Osteoblast (primary cell): ENCODE measurements around the gene PDE9A. TPM values are rescaled to one million over a fixed set of nuclear protein-coding genes. Genes with fewer than 3 reads are reported as not detected.
A peak's percentile ranks its signal among the peaks of the same experiment; 100 is the strongest.

ENCODE experiments used
- DNase-seq: peaks from one replicate; pipeline ENCODE4 v3.0.0; 2011; ENCODE audit warnings: low spot score, mixed read lengths; ENCODE audit not compliant: insufficient read length; ENCODE audit errors: missing footprints
- H2AFZ ChIP-seq: 2 replicates; pipeline ENCODE4 v1.6.0; 2011; ENCODE audit warnings: mild to moderate bottlenecking, low read length
- H3K27ac ChIP-seq: 2 replicates; pipeline ENCODE4 v1.5.1; 2011; ENCODE audit warnings: mild to moderate bottlenecking, low read depth, low read length, moderate library complexity
- H3K27me3 ChIP-seq: 2 replicates; pipeline ENCODE4 v1.6.0; 2012; ENCODE audit warnings: mild to moderate bottlenecking, control low read depth, inconsistent platforms, low read length, moderate library complexity; ENCODE audit not compliant: insufficient read depth
- H3K36me3 ChIP-seq: 2 replicates; pipeline ENCODE4 v1.5.1; 2011; ENCODE audit warnings: mild to moderate bottlenecking, low read length, control low read depth, moderate library complexity; ENCODE audit not compliant: insufficient read depth
- H3K4me1 ChIP-seq: 2 replicates; pipeline ENCODE4 v1.5.1; 2011; ENCODE audit warnings: mild to moderate bottlenecking, low read length, control low read depth, moderate library complexity; ENCODE audit not compliant: insufficient read depth
- H3K4me2 ChIP-seq: 2 replicates; pipeline ENCODE4 v1.6.0; 2011; ENCODE audit warnings: mild to moderate bottlenecking, low read length; ENCODE audit not compliant: insufficient read depth
- H3K4me3 ChIP-seq: fragments of 200-600 bp; sonication (generic); 3 replicates; pipeline ENCODE4 v1.5.1; 2012; ENCODE audit warnings: mild to moderate bottlenecking, low read length, inconsistent platforms; ENCODE audit not compliant: insufficient read depth
- H3K79me2 ChIP-seq: 2 replicates; pipeline ENCODE4 v1.6.0; 2012; ENCODE audit warnings: mild to moderate bottlenecking, low read length, control low read depth, inconsistent platforms; ENCODE audit not compliant: insufficient read depth
- H3K9me3 ChIP-seq: 2 replicates; pipeline ENCODE4 v1.5.1; 2011; ENCODE audit warnings: low read depth, low read length, control low read depth
- H4K20me1 ChIP-seq: 2 replicates; pipeline ENCODE4 v1.6.0; 2012; ENCODE audit warnings: mild to moderate bottlenecking, low read length, control low read depth; ENCODE audit not compliant: insufficient read depth
- CTCF ChIP-seq: IDR thresholded peaks from 2 replicates; pipeline ENCODE4 v1.5.1; 2011; ENCODE audit warnings: mild to moderate bottlenecking, low read depth, low read length, moderate library complexity; ENCODE audit errors: extremely low read depth
- total RNA-seq: library from RNA; depleted of rRNA; stranded (reverse); fragments of >200 nt; gene quantifications from 2 replicates; pipeline ENCODE4 v1.2.3, GENCODE V29; 2012

Gene PDE9A
- total RNA-seq, 1 donor: 0.36 TPM

- Histone ChIP-seq H3K4me3 (no peak overlapping the region), H4K20me1 (no peaks in the 10 kb centered on the region), H3K9me3 (no peaks in the 10 kb centered on the region), H3K36me3 (no peaks in the 10 kb centered on the region), H3K27ac (no peak overlapping the region), H3K4me2 (no peak overlapping the region), H3K27me3 (peaks cover 3% of the 10 kb centered on the region), H3K4me1 (no peaks in the 10 kb centered on the region), H2AFZ (no peak overlapping the region), H3K79me2 (no peaks in the 10 kb centered on the region)
- no peak for TF ChIP-seq CTCF
- peak; percentile 49 for DNase-seq
Measured at GRCh38 chr21:42766739-42767560, 113.5 kb downstream of the PDE9A start.

DNA sequence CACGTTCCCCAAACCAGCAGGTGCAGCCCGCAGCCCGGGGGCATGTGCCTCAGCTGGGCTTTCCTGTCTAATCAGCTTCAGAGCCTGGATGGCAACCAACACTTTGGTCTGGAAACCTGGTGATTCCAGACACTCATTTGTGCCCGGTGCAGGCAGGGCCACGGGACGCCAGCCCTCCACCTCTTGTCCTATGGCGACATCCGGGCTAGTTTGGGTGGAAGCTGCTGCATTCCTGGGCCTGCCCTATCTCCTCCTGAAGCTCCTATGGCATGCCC is 114.1 kb downstream of the PDE9A start:
- no peak overlapping the region for H3K27ac ChIP-seq
- DNase-seq: peak; percentile 51
- H3K4me2 ChIP-seq: no peak overlapping the region
- peaks cover 3% of the 10 kb centered on the region for H3K27me3 ChIP-seq
- H3K9me3 ChIP-seq: no peaks in the 10 kb centered on the region
- no peak overlapping the region for H3K4me3 ChIP-seq
- no peaks in the 10 kb centered on the region for H3K4me1 ChIP-seq
- no peaks in the 10 kb centered on the region for H3K36me3 ChIP-seq
- no peak overlapping the region for H2AFZ ChIP-seq
- H4K20me1 ChIP-seq: no peaks in the 10 kb centered on the region
- H3K79me2 ChIP-seq: no peaks in the 10 kb centered on the region
- no peak for TF ChIP-seq CTCF

DNA sequence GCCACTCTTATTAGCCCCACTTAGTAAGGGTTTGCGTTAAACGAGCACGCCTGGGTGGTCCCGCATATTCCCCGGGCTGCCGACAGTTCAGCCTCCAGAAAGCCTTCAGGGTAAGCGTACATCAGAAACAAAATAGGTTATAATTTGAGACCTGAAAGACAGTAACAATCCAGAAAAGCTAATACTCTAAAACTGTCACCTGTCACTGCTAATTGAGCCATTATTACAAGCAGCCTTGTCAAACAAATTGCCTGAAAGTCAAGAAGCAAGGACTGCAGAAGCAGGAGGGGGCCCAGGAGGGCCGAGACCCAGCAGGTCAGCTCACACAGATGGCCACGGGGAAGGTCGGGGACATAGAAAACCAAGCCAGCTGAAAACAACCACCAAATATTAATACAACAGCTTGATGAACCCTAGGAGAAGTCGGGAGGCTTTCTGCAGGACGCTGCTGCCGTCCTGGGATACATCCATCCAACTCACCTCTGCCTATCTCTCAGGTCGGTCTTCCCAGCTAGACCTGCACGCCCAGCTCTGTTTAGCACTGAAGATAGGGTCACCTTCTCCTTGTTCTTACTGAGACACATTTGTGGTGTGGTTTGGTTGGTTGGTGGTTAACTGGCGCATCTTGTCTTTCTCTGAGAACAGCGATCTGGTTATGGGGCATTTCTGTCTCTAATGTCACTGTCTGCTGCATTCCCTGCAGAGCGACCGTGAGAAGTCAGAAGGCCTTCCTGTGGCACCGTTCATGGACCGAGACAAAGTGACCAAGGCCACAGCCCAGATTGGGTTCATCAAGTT is 115.1 kb downstream of the PDE9A start:
- peak; percentile 85 for DNase-seq
- no peak for TF ChIP-seq CTCF
- H4K20me1 ChIP-seq: no peaks in the 10 kb centered on the region

DNA sequence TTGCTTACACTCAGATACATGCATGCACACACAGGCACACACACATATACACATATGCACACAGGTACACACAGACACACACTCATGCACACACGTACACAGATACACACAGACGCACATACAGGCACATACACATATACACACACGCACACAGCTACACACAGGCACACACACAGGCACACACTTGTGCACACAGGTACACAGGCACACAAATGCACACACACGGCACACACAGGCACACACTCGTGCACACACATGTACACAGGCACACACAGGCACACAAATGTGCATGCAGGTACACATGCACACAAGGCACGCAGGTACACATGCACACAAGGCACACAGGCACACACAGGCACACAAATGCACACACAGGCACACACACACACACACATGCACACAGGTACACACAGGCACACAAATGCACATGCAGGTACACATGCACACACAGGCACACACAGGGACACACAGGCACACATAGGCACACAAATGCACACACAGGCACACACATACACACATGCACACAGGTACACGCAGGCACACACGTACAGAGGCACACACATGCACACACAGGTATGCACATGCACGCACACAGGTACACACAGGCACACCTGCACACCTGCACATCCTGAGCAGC is 115.9 kb downstream of the PDE9A start:
- Histone ChIP-seq H3K4me2 (no peak overlapping the region), H3K4me1 (no peaks in the 10 kb centered on the region), H3K9me3 (no peaks in the 10 kb centered on the region), H2AFZ (no peak overlapping the region), H3K4me3 (no peak overlapping the region), H3K27ac (no peak overlapping the region), H3K36me3 (no peaks in the 10 kb centered on the region), H3K79me2 (no peaks in the 10 kb centered on the region), H3K27me3 (peaks cover 2% of the 10 kb centered on the region), H4K20me1 (no peaks in the 10 kb centered on the region)
- peak; percentile 29 for DNase-seq
- TF ChIP-seq CTCF: no peak

More for the DNA sequence above, 115.1 kb downstream of the PDE9A start:
- no peaks in the 10 kb centered on the region for H3K79me2 ChIP-seq
- H3K4me3 ChIP-seq: no peak overlapping the region
- no peak overlapping the region for H3K4me2 ChIP-seq
- no peak overlapping the region for H2AFZ ChIP-seq
- no peaks in the 10 kb centered on the region for H3K4me1 ChIP-seq
- no peaks in the 10 kb centered on the region for H3K9me3 ChIP-seq
- H3K27ac ChIP-seq: no peak overlapping the region
- H3K27me3 ChIP-seq: no peaks in the 10 kb centered on the region
- no peaks in the 10 kb centered on the region for H3K36me3 ChIP-seq
